Measurements from ENCODE around the gene FHL2. TPM values are rescaled to one million over a fixed set of nuclear protein-coding genes. Genes with fewer than 3 reads are reported as not detected.

Gene FHL2
- polyA plus RNA-seq, 1 experiment: 546 TPM

DNA sequence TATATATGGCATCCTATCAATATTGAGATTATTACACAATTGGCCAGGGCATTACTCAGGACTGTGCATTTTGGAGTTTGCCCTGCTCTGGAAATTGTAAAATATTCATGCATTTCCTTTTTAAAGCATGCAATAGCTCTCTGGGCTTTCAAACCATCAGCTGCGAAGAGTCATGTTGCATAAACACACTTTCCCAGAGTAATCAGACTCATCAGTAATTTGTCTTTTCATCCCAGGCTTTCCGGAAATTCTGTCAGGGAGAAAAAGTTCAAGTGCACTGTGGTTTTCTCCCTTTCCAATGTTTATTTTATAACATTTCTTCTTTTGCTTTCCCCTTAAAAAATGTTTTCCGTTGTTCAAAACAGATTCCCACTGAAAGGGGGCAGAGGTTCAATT is 38.9 kb upstream of the FHL2 start:
- CTCF ChIA-PET: interaction anchor here (0.6 to 1.6 kb wide), 3 partner anchors 23 to 179 kb away, joined by 3 to 5 read pairs (median 3); partner anchors contain the start of gene FHL2

GRCh38 chr2:105432749-105433148 is 33.9 kb upstream of the FHL2 start:
- no peak for DNase-seq (ENCODE audit: low read depth)
- Histone ChIP-seq H3K27me3 (ENCODE audit: control insufficient read depth, insufficient read depth, low read length) (peaks cover 4% of the 10 kb centered on the region), H3K36me3 (ENCODE audit: control insufficient read depth, insufficient read depth, low read length) (no peaks in the 10 kb centered on the region; the same call in 1 of the 2 replicates), H3K4me3 (ENCODE audit: low read depth, low read length) (no peak overlapping the region)
- CTCF ChIA-PET: interaction anchor here (0.6 to 0.8 kb wide), 2 partner anchors 10 to 29 kb away, joined by 3 to 4 read pairs; no protein-coding TSS in a partner anchor
- no peak for TF ChIP-seq CTCF (IDR thresholded peaks at IDR 0.05; ENCODE audit: insufficient read depth, low read depth, low read length)
- POLR2A ChIA-PET: no interaction called here

More for the DNA sequence above, 38.9 kb upstream of the FHL2 start:
- no peak for DNase-seq (ENCODE audit: low read depth)
- POLR2A ChIA-PET: no interaction called here
- H3K27me3 ChIP-seq (ENCODE audit: control insufficient read depth, insufficient read depth, low read length): peaks cover 4% of the 10 kb centered on the region; the same call in 1 of the 2 replicates
- no peak overlapping the region for H3K4me3 ChIP-seq (ENCODE audit: low read depth, low read length)
- no peaks in the 10 kb centered on the region for H3K36me3 ChIP-seq (ENCODE audit: control insufficient read depth, insufficient read depth, low read length)
- TF ChIP-seq CTCF (IDR thresholded peaks at IDR 0.05; ENCODE audit: insufficient read depth, low read depth, low read length): no peak

GRCh38 chr2:105432044-105432399 is 33.2 kb upstream of the FHL2 start:
- Histone ChIP-seq H3K36me3 (ENCODE audit: control insufficient read depth, insufficient read depth, low read length) (no peaks in the 10 kb centered on the region; the same call in 1 of the 2 replicates), H3K4me3 (ENCODE audit: low read depth, low read length) (no peak overlapping the region), H3K27me3 (ENCODE audit: control insufficient read depth, insufficient read depth, low read length) (peaks cover 4% of the 10 kb centered on the region)
- TF ChIP-seq CTCF (IDR thresholded peaks at IDR 0.05; ENCODE audit: insufficient read depth, low read depth, low read length): no peak
- ChIA-PET POLR2A (no interaction called here), CTCF (interaction anchor here (0.8 kb wide), 1 partner anchor 9 kb away, joined by 3 read pairs; no protein-coding TSS in a partner anchor)
- no peak for DNase-seq (ENCODE audit: low read depth)

DNA sequence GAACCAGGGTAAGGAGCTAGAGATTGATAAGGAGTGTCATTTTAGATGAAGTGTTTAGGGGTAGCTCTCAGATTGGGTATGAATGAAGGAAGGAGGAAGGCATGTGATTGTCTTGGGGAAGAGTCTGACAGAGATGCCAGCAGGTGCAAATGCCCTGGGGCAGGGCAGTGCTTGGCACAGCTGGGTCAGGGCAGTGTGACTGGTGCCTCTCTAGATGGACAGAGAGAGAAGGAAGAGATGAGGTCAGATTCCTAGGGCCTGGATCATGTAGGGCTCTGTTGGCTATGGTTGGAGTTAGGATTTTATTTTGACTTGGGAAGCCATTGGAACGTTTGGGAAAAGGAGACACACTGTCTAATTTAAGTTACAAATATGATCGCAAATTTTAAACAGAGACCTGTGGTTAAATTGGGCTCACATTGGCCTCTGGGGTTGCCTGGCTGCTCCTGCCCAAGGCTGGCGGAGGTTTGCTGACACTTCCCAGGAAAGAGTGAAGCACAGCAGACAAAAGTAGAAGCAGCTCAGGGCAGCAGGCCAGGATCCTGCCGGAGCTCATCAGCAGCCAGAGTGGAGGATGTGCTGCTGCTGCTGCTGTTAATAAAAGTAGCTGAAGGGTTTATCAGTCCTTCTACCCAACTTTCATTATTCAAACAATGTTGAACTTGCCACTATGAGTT is 32.7 kb upstream of the FHL2 start:
- ChIA-PET CTCF (no interaction called here), POLR2A (no interaction called here)
- no peak for DNase-seq (ENCODE audit: low read depth)

More for the DNA sequence above, 32.7 kb upstream of the FHL2 start:
- TF ChIP-seq CTCF (IDR thresholded peaks at IDR 0.05; ENCODE audit: insufficient read depth, low read depth, low read length): no peak
- Histone ChIP-seq H3K36me3 (ENCODE audit: control insufficient read depth, insufficient read depth, low read length) (no peaks in the 10 kb centered on the region; the same call in 1 of the 2 replicates), H3K4me3 (ENCODE audit: low read depth, low read length) (no peak overlapping the region), H3K27me3 (ENCODE audit: control insufficient read depth, insufficient read depth, low read length) (peaks cover 8% of the 10 kb centered on the region)
